ENCODE results near the gene SLCO1B3. TPM values are rescaled to one million over a fixed set of nuclear protein-coding genes. Genes with fewer than 3 reads are reported as not detected.
"Not testable (repeated sequence)": the region's sequence is repeated elsewhere in the genome, so short reads cannot be mapped to it uniquely, and the experiment has no call there.

The SLCO1B3 gene
- total RNA-seq, result under 0.01 TPM

- H3K9ac ChIP-seq (ENCODE audit: low read depth in 1 of 3, low read length in 3 of 3), result no peak within 1 kb of the TSS
Measured at GRCh38 chr12:20810487-20810886, at the start of gene SLCO1B3. TSS of gene SLCO1B3 (plus strand) at chr12:20810705. CDS start at chr12:20815739, 5,034 bp downstream.

GRCh38 chr12:20777420-20777819 lies 33.1 kb upstream of the SLCO1B3 start:
- no peak overlapping the region for H3K4me3 ChIP-seq (ENCODE audit: low read length in 3 of 3)
- H3K9ac ChIP-seq (ENCODE audit: low read depth in 1 of 3, low read length in 3 of 3), result no peak overlapping the region
- H3K36me3 ChIP-seq (ENCODE audit: control insufficient read depth in 3 of 3, insufficient read depth in 3 of 3, low read length in 3 of 3), result no peaks in the 10 kb centered on the region
- no peaks in the 10 kb centered on the region for H3K27me3 ChIP-seq (ENCODE audit: control insufficient read depth in 3 of 3, insufficient read depth in 3 of 3, low read length in 3 of 3)
- H3K9me3 ChIP-seq (ENCODE audit: control insufficient read depth in 3 of 3, low read length in 3 of 3), result no peaks in the 10 kb centered on the region
- H3K4me1 ChIP-seq (ENCODE audit: control insufficient read depth in 3 of 3, insufficient read depth in 3 of 3, low read length in 3 of 3), result no peaks in the 10 kb centered on the region
- no peak overlapping the region for H3K27ac ChIP-seq (ENCODE audit: low read depth, low read length)

More at GRCh38 chr12:20810487-20810886, at the start of gene SLCO1B3:
- H3K4me3 ChIP-seq (ENCODE audit: low read length in 3 of 3), result no peak within 1 kb of the TSS
- H3K4me1 ChIP-seq (ENCODE audit: control insufficient read depth in 3 of 3, insufficient read depth in 3 of 3, low read length in 3 of 3), result no peaks in the 10 kb centered on the region
- H3K9me3 ChIP-seq (ENCODE audit: control insufficient read depth in 3 of 3, low read length in 3 of 3), result no peaks in the 10 kb centered on the region
- H3K27me3 ChIP-seq (ENCODE audit: control insufficient read depth in 3 of 3, insufficient read depth in 3 of 3, low read length in 3 of 3), result no peaks in the 10 kb centered on the region
- no peak within 1 kb of the TSS for H3K27ac ChIP-seq (ENCODE audit: low read depth, low read length)
- no peaks in the 10 kb centered on the region for H3K36me3 ChIP-seq (ENCODE audit: control insufficient read depth in 3 of 3, insufficient read depth in 3 of 3, low read length in 3 of 3)

- Histone ChIP-seq H3K9ac (ENCODE audit: low read depth in 1 of 3, low read length in 3 of 3) (no peak overlapping the region), H3K36me3 (ENCODE audit: control insufficient read depth in 3 of 3, insufficient read depth in 3 of 3, low read length in 3 of 3) (no peaks in the 10 kb centered on the region), H3K9me3 (ENCODE audit: control insufficient read depth in 3 of 3, low read length in 3 of 3) (no peaks in the 10 kb centered on the region), H3K4me1 (ENCODE audit: control insufficient read depth in 3 of 3, insufficient read depth in 3 of 3, low read length in 3 of 3) (no peaks in the 10 kb centered on the region), H3K27me3 (ENCODE audit: control insufficient read depth in 3 of 3, insufficient read depth in 3 of 3, low read length in 3 of 3) (no peaks in the 10 kb centered on the region), H3K4me3 (ENCODE audit: low read length in 3 of 3) (no peak overlapping the region), H3K27ac (ENCODE audit: low read depth, low read length) (no peak overlapping the region)
Measured at GRCh38 chr12:20778969-20779368, 31.5 kb upstream of the SLCO1B3 start.

GRCh38 chr12:20779971-20780370 lies 30.5 kb upstream of the SLCO1B3 start:
- H3K27me3 ChIP-seq (ENCODE audit: control insufficient read depth in 3 of 3, insufficient read depth in 3 of 3, low read length in 3 of 3); H3K9ac ChIP-seq (ENCODE audit: low read depth in 1 of 3, low read length in 3 of 3); H3K27ac ChIP-seq (ENCODE audit: low read depth, low read length); H3K4me3 ChIP-seq (ENCODE audit: low read length in 3 of 3); H3K4me1 ChIP-seq (ENCODE audit: control insufficient read depth in 3 of 3, insufficient read depth in 3 of 3, low read length in 3 of 3); H3K36me3 ChIP-seq (ENCODE audit: control insufficient read depth in 3 of 3, insufficient read depth in 3 of 3, low read length in 3 of 3); H3K9me3 ChIP-seq (ENCODE audit: control insufficient read depth in 3 of 3, low read length in 3 of 3): not testable (repeated sequence)

GRCh38 chr12:20783796-20784357 lies 26.6 kb upstream of the SLCO1B3 start:
- H3K27me3 ChIP-seq (ENCODE audit: control insufficient read depth in 3 of 3, insufficient read depth in 3 of 3, low read length in 3 of 3); H3K9ac ChIP-seq (ENCODE audit: low read depth in 1 of 3, low read length in 3 of 3); H3K4me3 ChIP-seq (ENCODE audit: low read length in 3 of 3); H3K4me1 ChIP-seq (ENCODE audit: control insufficient read depth in 3 of 3, insufficient read depth in 3 of 3, low read length in 3 of 3); H3K36me3 ChIP-seq (ENCODE audit: control insufficient read depth in 3 of 3, insufficient read depth in 3 of 3, low read length in 3 of 3); H3K27ac ChIP-seq (ENCODE audit: low read depth, low read length); H3K9me3 ChIP-seq (ENCODE audit: control insufficient read depth in 3 of 3, low read length in 3 of 3): not testable (repeated sequence)

GRCh38 chr12:20792971-20793370 lies 17.5 kb upstream of the SLCO1B3 start:
- Histone ChIP-seq H3K27ac (ENCODE audit: low read depth, low read length) (no peak overlapping the region), H3K4me3 (ENCODE audit: low read length in 3 of 3) (no peak overlapping the region), H3K36me3 (ENCODE audit: control insufficient read depth in 3 of 3, insufficient read depth in 3 of 3, low read length in 3 of 3) (no peaks in the 10 kb centered on the region), H3K9me3 (ENCODE audit: control insufficient read depth in 3 of 3, low read length in 3 of 3) (no peaks in the 10 kb centered on the region), H3K27me3 (ENCODE audit: control insufficient read depth in 3 of 3, insufficient read depth in 3 of 3, low read length in 3 of 3) (no peaks in the 10 kb centered on the region), H3K9ac (ENCODE audit: low read depth in 1 of 3, low read length in 3 of 3) (no peak overlapping the region), H3K4me1 (ENCODE audit: control insufficient read depth in 3 of 3, insufficient read depth in 3 of 3, low read length in 3 of 3) (no peaks in the 10 kb centered on the region)

- H3K36me3 ChIP-seq (ENCODE audit: control insufficient read depth in 3 of 3, insufficient read depth in 3 of 3, low read length in 3 of 3), result no peaks in the 10 kb centered on the region
- no peak overlapping the region for H3K27ac ChIP-seq (ENCODE audit: low read depth, low read length)
- no peaks in the 10 kb centered on the region for H3K9me3 ChIP-seq (ENCODE audit: control insufficient read depth in 3 of 3, low read length in 3 of 3)
- H3K4me3 ChIP-seq (ENCODE audit: low read length in 3 of 3), result no peak overlapping the region
- H3K4me1 ChIP-seq (ENCODE audit: control insufficient read depth in 3 of 3, insufficient read depth in 3 of 3, low read length in 3 of 3), result no peaks in the 10 kb centered on the region
- no peaks in the 10 kb centered on the region for H3K27me3 ChIP-seq (ENCODE audit: control insufficient read depth in 3 of 3, insufficient read depth in 3 of 3, low read length in 3 of 3)
- H3K9ac ChIP-seq (ENCODE audit: low read depth in 1 of 3, low read length in 3 of 3), result no peak overlapping the region
Measured at GRCh38 chr12:20798554-20798953, 12.0 kb upstream of the SLCO1B3 start.

GRCh38 chr12:20800160-20800559 lies 10.3 kb upstream of the SLCO1B3 start:
- Histone ChIP-seq H3K9me3 (ENCODE audit: control insufficient read depth in 3 of 3, low read length in 3 of 3) (no peaks in the 10 kb centered on the region), H3K27ac (ENCODE audit: low read depth, low read length) (no peak overlapping the region), H3K27me3 (ENCODE audit: control insufficient read depth in 3 of 3, insufficient read depth in 3 of 3, low read length in 3 of 3) (no peaks in the 10 kb centered on the region), H3K4me3 (ENCODE audit: low read length in 3 of 3) (no peak overlapping the region), H3K4me1 (ENCODE audit: control insufficient read depth in 3 of 3, insufficient read depth in 3 of 3, low read length in 3 of 3) (no peaks in the 10 kb centered on the region), H3K36me3 (ENCODE audit: control insufficient read depth in 3 of 3, insufficient read depth in 3 of 3, low read length in 3 of 3) (no peaks in the 10 kb centered on the region), H3K9ac (ENCODE audit: low read depth in 1 of 3, low read length in 3 of 3) (no peak overlapping the region)

GRCh38 chr12:20801035-20801434 lies 9.5 kb upstream of the SLCO1B3 start:
- Histone ChIP-seq H3K27me3 (ENCODE audit: control insufficient read depth in 3 of 3, insufficient read depth in 3 of 3, low read length in 3 of 3) (no peaks in the 10 kb centered on the region), H3K4me1 (ENCODE audit: control insufficient read depth in 3 of 3, insufficient read depth in 3 of 3, low read length in 3 of 3) (no peaks in the 10 kb centered on the region), H3K9ac (ENCODE audit: low read depth in 1 of 3, low read length in 3 of 3) (no peak overlapping the region), H3K4me3 (ENCODE audit: low read length in 3 of 3) (no peak overlapping the region), H3K27ac (ENCODE audit: low read depth, low read length) (no peak overlapping the region), H3K9me3 (ENCODE audit: control insufficient read depth in 3 of 3, low read length in 3 of 3) (no peaks in the 10 kb centered on the region), H3K36me3 (ENCODE audit: control insufficient read depth in 3 of 3, insufficient read depth in 3 of 3, low read length in 3 of 3) (no peaks in the 10 kb centered on the region)

GRCh38 chr12:20805921-20806320 lies 4.6 kb upstream of the SLCO1B3 start:
- no peaks in the 10 kb centered on the region for H3K36me3 ChIP-seq (ENCODE audit: control insufficient read depth in 3 of 3, insufficient read depth in 3 of 3, low read length in 3 of 3)

More at GRCh38 chr12:20805921-20806320, 4.6 kb upstream of the SLCO1B3 start:
- Histone ChIP-seq H3K9ac (ENCODE audit: low read depth in 1 of 3, low read length in 3 of 3) (no peak overlapping the region), H3K4me3 (ENCODE audit: low read length in 3 of 3) (no peak overlapping the region), H3K9me3 (ENCODE audit: control insufficient read depth in 3 of 3, low read length in 3 of 3) (no peaks in the 10 kb centered on the region), H3K27ac (ENCODE audit: low read depth, low read length) (no peak overlapping the region), H3K4me1 (ENCODE audit: control insufficient read depth in 3 of 3, insufficient read depth in 3 of 3, low read length in 3 of 3) (no peaks in the 10 kb centered on the region), H3K27me3 (ENCODE audit: control insufficient read depth in 3 of 3, insufficient read depth in 3 of 3, low read length in 3 of 3) (no peaks in the 10 kb centered on the region)

Measured in skeletal muscle tissue (tissue), 4 donors.